Omental fat pad (tissue), 4 donors: Measurements from ENCODE around the gene ALAS1. TPM values are rescaled to one million over a fixed set of nuclear protein-coding genes. Genes with fewer than 3 reads are reported as not detected.

ENCODE experiments used
- ATAC-seq: fragments of 150-250 bp; one replicate; pipeline ENCODE4 v1.9.1; 2016; ENCODE audit warnings: mild to moderate bottlenecking, moderate library complexity; ENCODE audit not compliant: low FRiP score
- DNase-seq: peaks from one replicate; pipeline ENCODE4 v3.0.0-alpha.2; 2019; ENCODE audit warnings: low spot score
- total RNA-seq, 4 donors: library from RNA; depleted of rRNA; stranded (reverse); fragments of >200 nt; gene quantifications; one replicate each; pipeline ENCODE4 v1.1.0, GENCODE V29; 2016
- TF ChIP-seq, protein P1 (sequence below), 3 donors: fragments of 450-650 bp; IDR thresholded peaks; one replicate each; pipeline ENCODE4 v1.5.1; 2016 to 2017; ENCODE audit warnings: antibody characterized with exemption in 3 of 3, mild to moderate bottlenecking in 3 of 3, moderate library complexity in 2 of 3

ALAS1 gene
- total RNA-seq, 4 donors from 2014 or later, result 29.3 to 79.7 (median 31.0) TPM

- ATAC-seq (peak; percentile 38), DNase-seq (no peak)
- TF ChIP-seq, protein P1, sequence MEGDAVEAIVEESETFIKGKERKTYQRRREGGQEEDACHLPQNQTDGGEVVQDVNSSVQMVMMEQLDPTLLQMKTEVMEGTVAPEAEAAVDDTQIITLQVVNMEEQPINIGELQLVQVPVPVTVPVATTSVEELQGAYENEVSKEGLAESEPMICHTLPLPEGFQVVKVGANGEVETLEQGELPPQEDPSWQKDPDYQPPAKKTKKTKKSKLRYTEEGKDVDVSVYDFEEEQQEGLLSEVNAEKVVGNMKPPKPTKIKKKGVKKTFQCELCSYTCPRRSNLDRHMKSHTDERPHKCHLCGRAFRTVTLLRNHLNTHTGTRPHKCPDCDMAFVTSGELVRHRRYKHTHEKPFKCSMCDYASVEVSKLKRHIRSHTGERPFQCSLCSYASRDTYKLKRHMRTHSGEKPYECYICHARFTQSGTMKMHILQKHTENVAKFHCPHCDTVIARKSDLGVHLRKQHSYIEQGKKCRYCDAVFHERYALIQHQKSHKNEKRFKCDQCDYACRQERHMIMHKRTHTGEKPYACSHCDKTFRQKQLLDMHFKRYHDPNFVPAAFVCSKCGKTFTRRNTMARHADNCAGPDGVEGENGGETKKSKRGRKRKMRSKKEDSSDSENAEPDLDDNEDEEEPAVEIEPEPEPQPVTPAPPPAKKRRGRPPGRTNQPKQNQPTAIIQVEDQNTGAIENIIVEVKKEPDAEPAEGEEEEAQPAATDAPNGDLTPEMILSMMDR (IDR thresholded peaks at IDR 0.05), result no peak
These were observed 55.6 kb downstream of the ALAS1 start for GRCh38 chr3:52253314-52254304.

DNA sequence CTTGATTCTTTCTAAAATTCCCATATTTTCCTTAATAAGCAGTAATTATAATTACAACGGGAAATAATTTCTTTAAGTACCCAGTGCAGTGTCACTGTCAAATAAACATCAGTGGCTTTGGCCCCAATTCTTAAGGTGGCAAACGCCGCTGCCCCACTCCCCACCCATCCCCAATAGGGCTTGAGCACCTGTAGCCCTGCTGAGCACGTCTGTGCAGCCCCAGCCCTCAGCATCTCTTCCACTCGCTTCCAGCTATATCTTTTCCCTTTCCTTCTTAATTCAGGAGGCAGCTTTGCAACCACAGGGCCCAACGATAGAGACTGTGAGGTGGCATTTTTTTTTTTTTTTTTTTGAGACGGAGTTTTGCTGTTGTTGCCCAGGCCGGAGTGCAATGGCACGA lies 56.6 kb downstream of the ALAS1 start:
- TF ChIP-seq, protein P1 (IDR thresholded peaks at IDR 0.05), result no peak
- ATAC-seq (no peak), DNase-seq (no peak)

- DNase-seq (no peak), ATAC-seq (no peak)
- TF ChIP-seq, protein P1 (IDR thresholded peaks at IDR 0.05), result no peak
These were observed 58.2 kb downstream of the ALAS1 start for GRCh38 chr3:52256159-52256558.

DNA sequence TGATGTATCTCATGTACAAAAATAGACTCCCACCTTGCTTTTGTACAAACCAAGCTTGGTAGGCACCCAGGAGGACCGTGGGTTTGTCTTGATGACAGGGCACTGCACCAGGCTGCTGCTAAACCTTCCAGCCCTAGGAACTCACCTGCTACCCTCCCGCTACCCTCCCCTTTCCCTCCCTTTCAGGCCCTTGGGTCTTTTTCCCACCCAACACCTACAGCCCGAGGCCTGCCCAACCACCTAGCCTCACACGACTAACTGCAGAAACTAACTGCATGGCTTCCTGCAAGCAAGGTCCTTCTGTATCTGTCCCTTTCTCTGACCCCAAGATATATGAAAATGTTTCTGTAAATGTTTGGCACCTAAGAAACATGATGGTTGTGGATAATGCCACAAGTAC lies 58.7 kb downstream of the ALAS1 start:
- ATAC-seq (no peak), DNase-seq (no peak)
- TF ChIP-seq, protein P1 (IDR thresholded peaks at IDR 0.05), result no peak

- DNase-seq, result no peak
- TF ChIP-seq, protein P1 (IDR thresholded peaks at IDR 0.05), result no peak
- no peak for ATAC-seq
These were observed 60.0 kb downstream of the ALAS1 start for GRCh38 chr3:52257911-52258310.

DNA sequence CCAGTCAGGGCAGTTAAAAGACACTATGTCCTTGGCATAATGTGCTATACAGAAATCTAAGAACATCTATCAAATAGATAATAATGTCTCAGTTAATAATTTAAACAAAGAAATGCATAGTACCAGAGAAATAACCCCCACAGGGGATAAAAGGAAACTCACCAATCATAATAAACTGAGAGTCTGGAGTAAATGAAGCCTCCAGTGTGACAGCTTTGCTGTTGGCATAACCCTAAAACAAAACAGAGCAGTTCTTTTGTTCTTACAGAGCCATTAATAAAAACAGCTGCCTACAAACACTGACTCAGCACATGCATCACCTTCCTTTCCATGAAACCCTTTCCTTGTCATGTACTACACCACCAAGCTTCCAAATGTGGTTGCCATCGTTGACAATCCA lies 61.1 kb downstream of the ALAS1 start:
- ATAC-seq, result no peak
- DNase-seq, result no peak
- TF ChIP-seq, protein P1 (IDR thresholded peaks at IDR 0.05), result no peak

- ATAC-seq (no peak), DNase-seq (no peak)
- TF ChIP-seq, protein P1 (IDR thresholded peaks at IDR 0.05), result no peak
These were observed 61.5 kb downstream of the ALAS1 start for GRCh38 chr3:52259448-52259847.
